ENCODE data around the gene LIMA1. TPM values are rescaled to one million over a fixed set of nuclear protein-coding genes. Genes with fewer than 3 reads are reported as not detected.
"Not testable (repeated sequence)": the region's sequence is repeated elsewhere in the genome, so short reads cannot be mapped to it uniquely, and the experiment has no call there.

The LIMA1 gene
- polyA plus RNA-seq, 1 donor from 2014 or later, result 4.4 TPM

DNA sequence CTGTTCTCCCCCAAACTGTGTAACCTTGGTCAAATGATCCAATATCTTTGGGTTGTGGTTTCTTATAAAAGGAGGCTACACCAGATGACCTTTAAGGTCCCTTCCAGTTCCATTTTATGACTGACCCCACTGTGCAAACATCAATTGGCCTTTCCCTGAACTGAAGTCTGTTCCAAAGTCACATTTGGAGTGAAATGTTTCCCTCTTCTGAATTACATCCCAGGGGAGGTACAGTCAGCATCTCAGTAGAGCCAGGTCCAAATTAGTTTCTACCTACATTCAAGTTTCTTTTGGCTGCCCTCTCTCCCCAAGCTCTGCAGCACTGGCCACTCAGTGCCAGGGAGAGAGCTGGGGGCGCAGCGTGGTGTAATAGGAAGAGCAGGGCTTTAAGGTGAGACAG is 34.4 kb downstream of the LIMA1 start:
- Histone ChIP-seq H3K27me3 (ENCODE audit: insufficient read depth, low read depth, low read length) (no peaks in the 10 kb centered on the region), H3K9me3 (ENCODE audit: low read length) (no peaks in the 10 kb centered on the region), H3K4me3 (ENCODE audit: low read length) (no peak overlapping the region), H3K79me2 (replicated peaks; ENCODE audit: insufficient read depth, low read length) (no peaks in the 10 kb centered on the region), H3K36me3 (ENCODE audit: insufficient read depth, low read length) (no peaks in the 10 kb centered on the region), H4K20me1 (ENCODE audit: insufficient read depth) (no peaks in the 10 kb centered on the region), H3F3A (ENCODE audit: insufficient read depth, low read length, poor library complexity, severe bottlenecking) (no peaks in the 10 kb centered on the region), H3K4me2 (ENCODE audit: low read length) (no peak overlapping the region), H3K9ac (ENCODE audit: low read length) (no peak overlapping the region), H2AFZ (ENCODE audit: low read depth, low read length) (no peak overlapping the region), H3K27ac (ENCODE audit: low read length) (no peak overlapping the region), H3K9me2 (ENCODE audit: insufficient read depth, low read length) (no peaks in the 10 kb centered on the region)
- TF ChIP-seq, protein P1, sequence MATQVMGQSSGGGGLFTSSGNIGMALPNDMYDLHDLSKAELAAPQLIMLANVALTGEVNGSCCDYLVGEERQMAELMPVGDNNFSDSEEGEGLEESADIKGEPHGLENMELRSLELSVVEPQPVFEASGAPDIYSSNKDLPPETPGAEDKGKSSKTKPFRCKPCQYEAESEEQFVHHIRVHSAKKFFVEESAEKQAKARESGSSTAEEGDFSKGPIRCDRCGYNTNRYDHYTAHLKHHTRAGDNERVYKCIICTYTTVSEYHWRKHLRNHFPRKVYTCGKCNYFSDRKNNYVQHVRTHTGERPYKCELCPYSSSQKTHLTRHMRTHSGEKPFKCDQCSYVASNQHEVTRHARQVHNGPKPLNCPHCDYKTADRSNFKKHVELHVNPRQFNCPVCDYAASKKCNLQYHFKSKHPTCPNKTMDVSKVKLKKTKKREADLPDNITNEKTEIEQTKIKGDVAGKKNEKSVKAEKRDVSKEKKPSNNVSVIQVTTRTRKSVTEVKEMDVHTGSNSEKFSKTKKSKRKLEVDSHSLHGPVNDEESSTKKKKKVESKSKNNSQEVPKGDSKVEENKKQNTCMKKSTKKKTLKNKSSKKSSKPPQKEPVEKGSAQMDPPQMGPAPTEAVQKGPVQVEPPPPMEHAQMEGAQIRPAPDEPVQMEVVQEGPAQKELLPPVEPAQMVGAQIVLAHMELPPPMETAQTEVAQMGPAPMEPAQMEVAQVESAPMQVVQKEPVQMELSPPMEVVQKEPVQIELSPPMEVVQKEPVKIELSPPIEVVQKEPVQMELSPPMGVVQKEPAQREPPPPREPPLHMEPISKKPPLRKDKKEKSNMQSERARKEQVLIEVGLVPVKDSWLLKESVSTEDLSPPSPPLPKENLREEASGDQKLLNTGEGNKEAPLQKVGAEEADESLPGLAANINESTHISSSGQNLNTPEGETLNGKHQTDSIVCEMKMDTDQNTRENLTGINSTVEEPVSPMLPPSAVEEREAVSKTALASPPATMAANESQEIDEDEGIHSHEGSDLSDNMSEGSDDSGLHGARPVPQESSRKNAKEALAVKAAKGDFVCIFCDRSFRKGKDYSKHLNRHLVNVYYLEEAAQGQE (IDR thresholded peaks at IDR 0.05; ENCODE audit: borderline replicate concordance), result no peak
- TF ChIP-seq TAF1 (IDR thresholded peaks at IDR 0.05; ENCODE audit: low read depth), result no peak
- TF ChIP-seq POLR2AphosphoS5 (IDR thresholded peaks at IDR 0.05), result no peak
- no peak for TF ChIP-seq MXI1 (conservative IDR thresholded peaks at IDR 0.05; ENCODE audit: poor library complexity, severe bottlenecking)
- TF ChIP-seq, protein P2, sequence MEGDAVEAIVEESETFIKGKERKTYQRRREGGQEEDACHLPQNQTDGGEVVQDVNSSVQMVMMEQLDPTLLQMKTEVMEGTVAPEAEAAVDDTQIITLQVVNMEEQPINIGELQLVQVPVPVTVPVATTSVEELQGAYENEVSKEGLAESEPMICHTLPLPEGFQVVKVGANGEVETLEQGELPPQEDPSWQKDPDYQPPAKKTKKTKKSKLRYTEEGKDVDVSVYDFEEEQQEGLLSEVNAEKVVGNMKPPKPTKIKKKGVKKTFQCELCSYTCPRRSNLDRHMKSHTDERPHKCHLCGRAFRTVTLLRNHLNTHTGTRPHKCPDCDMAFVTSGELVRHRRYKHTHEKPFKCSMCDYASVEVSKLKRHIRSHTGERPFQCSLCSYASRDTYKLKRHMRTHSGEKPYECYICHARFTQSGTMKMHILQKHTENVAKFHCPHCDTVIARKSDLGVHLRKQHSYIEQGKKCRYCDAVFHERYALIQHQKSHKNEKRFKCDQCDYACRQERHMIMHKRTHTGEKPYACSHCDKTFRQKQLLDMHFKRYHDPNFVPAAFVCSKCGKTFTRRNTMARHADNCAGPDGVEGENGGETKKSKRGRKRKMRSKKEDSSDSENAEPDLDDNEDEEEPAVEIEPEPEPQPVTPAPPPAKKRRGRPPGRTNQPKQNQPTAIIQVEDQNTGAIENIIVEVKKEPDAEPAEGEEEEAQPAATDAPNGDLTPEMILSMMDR (IDR thresholded peaks at IDR 0.05; ENCODE audit: poor library complexity, severe bottlenecking), result no peak
- no peak for TF ChIP-seq EP300 (conservative IDR thresholded peaks at IDR 0.05; ENCODE audit: poor library complexity, severe bottlenecking)
- TF ChIP-seq EZH2 (IDR thresholded peaks at IDR 0.05; ENCODE audit: borderline replicate concordance, insufficient read depth, low read length, poor library complexity, severe bottlenecking), result no peak
- TF ChIP-seq RAD21 (conservative IDR thresholded peaks at IDR 0.05), result no peak

DNA sequence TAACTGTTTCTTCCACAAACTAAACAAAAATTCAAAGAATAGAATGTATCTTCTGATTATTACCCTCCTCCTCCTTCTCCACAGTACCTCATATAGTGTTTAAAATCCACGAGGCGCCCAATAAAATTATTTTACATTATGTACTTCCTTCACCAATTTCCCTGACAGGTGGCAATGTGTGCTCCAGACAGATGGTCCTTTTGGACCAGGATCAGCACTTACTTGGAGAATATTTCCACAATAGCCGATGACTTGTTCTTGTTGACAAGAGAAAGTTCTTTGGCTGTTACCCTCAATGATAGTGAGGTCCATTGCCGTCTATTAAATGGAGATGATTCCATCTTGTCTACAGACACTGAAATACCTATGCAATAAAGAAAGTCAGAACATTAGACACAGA is 34.9 kb downstream of the LIMA1 start:
- Histone ChIP-seq H3K36me3 (ENCODE audit: insufficient read depth, low read length) (no peaks in the 10 kb centered on the region), H3K27ac (ENCODE audit: low read length) (no peak overlapping the region), H3K4me2 (ENCODE audit: low read length) (no peak overlapping the region), H3F3A (ENCODE audit: insufficient read depth, low read length, poor library complexity, severe bottlenecking) (no peaks in the 10 kb centered on the region), H3K79me2 (replicated peaks; ENCODE audit: insufficient read depth, low read length) (no peaks in the 10 kb centered on the region), H3K4me3 (ENCODE audit: low read length) (no peak overlapping the region), H3K27me3 (ENCODE audit: insufficient read depth, low read depth, low read length) (no peaks in the 10 kb centered on the region), H3K9me2 (ENCODE audit: insufficient read depth, low read length) (no peaks in the 10 kb centered on the region), H3K9me3 (ENCODE audit: low read length) (no peaks in the 10 kb centered on the region), H2AFZ (ENCODE audit: low read depth, low read length) (no peak overlapping the region), H3K9ac (ENCODE audit: low read length) (no peak overlapping the region), H4K20me1 (ENCODE audit: insufficient read depth) (no peaks in the 10 kb centered on the region)
- no peak for TF ChIP-seq RAD21 (conservative IDR thresholded peaks at IDR 0.05)
- TF ChIP-seq POLR2AphosphoS5 (IDR thresholded peaks at IDR 0.05), result no peak
- no peak for TF ChIP-seq SMC3 (conservative IDR thresholded peaks at IDR 0.05; ENCODE audit: poor library complexity)
- TF ChIP-seq MXI1 (conservative IDR thresholded peaks at IDR 0.05; ENCODE audit: poor library complexity, severe bottlenecking), result no peak
- TF ChIP-seq EZH2 (IDR thresholded peaks at IDR 0.05; ENCODE audit: borderline replicate concordance, insufficient read depth, low read length, poor library complexity, severe bottlenecking), result no peak
- TF ChIP-seq TAF1 (IDR thresholded peaks at IDR 0.05; ENCODE audit: low read depth), result no peak
- TF ChIP-seq, protein P2 (IDR thresholded peaks at IDR 0.05; ENCODE audit: poor library complexity, severe bottlenecking), result no peak

DNA sequence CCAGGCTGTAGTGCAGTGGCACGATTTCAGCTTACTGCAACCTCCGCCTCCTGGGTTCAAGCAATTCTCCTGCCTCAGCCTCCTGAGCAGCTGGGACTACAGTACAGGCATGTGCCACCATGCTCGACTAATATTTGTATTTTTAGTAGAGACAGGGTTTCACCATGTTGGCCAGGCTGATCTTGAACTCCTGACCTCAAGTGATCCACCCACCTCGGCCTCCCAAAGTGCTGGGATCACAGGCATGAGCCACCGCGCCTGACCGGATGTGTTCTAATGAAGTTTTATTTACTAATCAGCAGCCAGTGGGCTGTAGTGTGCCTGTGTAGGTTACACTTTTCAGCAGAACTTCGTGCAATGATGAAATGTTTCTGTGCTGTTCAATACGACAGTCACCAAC is 35.7 kb downstream of the LIMA1 start:
- not testable (repeated sequence) for H3K9me2 ChIP-seq (ENCODE audit: insufficient read depth, low read length); H3K36me3 ChIP-seq (ENCODE audit: insufficient read depth, low read length); H3K9ac ChIP-seq (ENCODE audit: low read length); H3K27ac ChIP-seq (ENCODE audit: low read length); H3K4me2 ChIP-seq (ENCODE audit: low read length); H2AFZ ChIP-seq (ENCODE audit: low read depth, low read length); H3K9me3 ChIP-seq (ENCODE audit: low read length); H3K4me3 ChIP-seq (ENCODE audit: low read length); H3K79me2 ChIP-seq (replicated peaks; ENCODE audit: insufficient read depth, low read length); H4K20me1 ChIP-seq (ENCODE audit: insufficient read depth); H3F3A ChIP-seq (ENCODE audit: insufficient read depth, low read length, poor library complexity, severe bottlenecking); H3K27me3 ChIP-seq (ENCODE audit: insufficient read depth, low read depth, low read length)

Measured in neural cell (in vitro differentiated cells).